Skeletal muscle tissue (tissue), 4 donors: Measurements from ENCODE around the gene E2F2. TPM values are rescaled to one million over a fixed set of nuclear protein-coding genes. Genes with fewer than 3 reads are reported as not detected.

Experiments
- H3K27ac ChIP-seq: one replicate; pipeline ENCODE4 v1.7.0; 2013; ENCODE audit warnings: mild to moderate bottlenecking, low read depth, low read length, inconsistent platforms
- H3K27me3 ChIP-seq, 3 donors: one replicate each; pipeline ENCODE4 v1.7.0; 2013; ENCODE audit warnings: low read length in 3 of 3; ENCODE audit not compliant: control insufficient read depth in 3 of 3, insufficient read depth in 3 of 3
- H3K36me3 ChIP-seq, 3 donors: one replicate each; pipeline ENCODE4 v1.7.0; 2013; ENCODE audit warnings: low read length in 3 of 3; ENCODE audit not compliant: control insufficient read depth in 3 of 3, insufficient read depth in 3 of 3
- H3K4me1 ChIP-seq, 3 donors: one replicate each; pipeline ENCODE4 v1.7.0; 2013; ENCODE audit warnings: low read length in 3 of 3, mild to moderate bottlenecking in 3 of 3; ENCODE audit not compliant: control insufficient read depth in 3 of 3, insufficient read depth in 3 of 3
- H3K4me3 ChIP-seq, 3 donors: one replicate each; pipeline ENCODE4 v1.7.0; 2013; ENCODE audit warnings: low read length in 3 of 3
- H3K9ac ChIP-seq, 3 donors: one replicate each; pipeline ENCODE4 v1.7.0; 2013; ENCODE audit warnings: low read length in 3 of 3, mild to moderate bottlenecking in 3 of 3, moderate library complexity in 2 of 3, low read depth in 1 of 3
- H3K9me3 ChIP-seq, 3 donors: one replicate each; pipeline ENCODE4 v1.7.0; 2013; ENCODE audit warnings: low read length in 3 of 3; ENCODE audit not compliant: control insufficient read depth in 3 of 3
- total RNA-seq: library from RNA; depleted of rRNA; stranded (reverse); fragments of >200 nt; gene quantifications from one replicate; pipeline ENCODE4 v1.2.3, GENCODE V29; 2014
- donor health status: Osteomylitis.

E2F2 gene
- total RNA-seq, 1 donor from 2014 or later: 5.7 TPM

DNA sequence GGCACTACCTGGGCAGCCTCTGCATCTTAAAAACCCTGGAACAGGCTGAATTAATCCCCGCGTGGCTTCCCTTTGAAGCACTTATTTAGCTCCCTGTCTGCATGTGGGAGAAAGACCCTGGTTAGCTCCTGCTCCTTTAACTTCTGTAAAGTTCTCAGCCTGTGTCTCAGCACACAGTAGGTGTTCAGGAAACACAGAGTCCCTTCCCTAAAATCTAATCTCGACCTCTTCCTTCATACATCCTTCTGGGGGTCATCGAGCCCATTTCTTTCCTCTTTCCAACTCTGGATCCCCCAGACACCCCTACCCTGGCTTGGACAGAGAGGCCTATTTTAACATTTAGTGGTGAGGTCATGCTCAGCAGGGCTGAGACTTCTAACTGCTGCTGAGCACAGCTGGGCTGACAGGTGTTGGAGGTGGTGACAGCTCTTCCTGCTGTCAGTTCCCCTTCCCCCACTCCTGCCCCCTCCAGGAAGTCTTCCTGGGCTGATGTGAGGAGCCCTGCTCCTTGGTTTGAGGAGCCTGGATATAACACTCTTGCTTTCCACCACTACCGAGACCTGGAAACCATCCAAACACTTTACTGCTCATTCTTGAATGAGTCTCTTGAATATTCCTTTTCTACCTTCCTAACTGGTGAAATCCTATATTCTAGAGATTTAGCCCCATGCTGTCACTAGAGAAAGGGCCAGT lies 5.3 kb downstream of the E2F2 start:
- Histone ChIP-seq H3K9me3 (no peaks in the 10 kb centered on the region), H3K36me3 (no peaks in the 10 kb centered on the region), H3K4me1 (peaks cover 20 to 48% (median 22%) of the 10 kb centered on the region in 3 donors), H3K9ac (peak overlapping the region in 1 of 3 donors; percentile 14), H3K27ac (no peak overlapping the region), H3K4me3 (no peak overlapping the region), H3K27me3 (peaks cover 0 to 14% (median 6%) of the 10 kb centered on the region in 3 donors)

GRCh38 chr1:23524716-23525401 lies 6.2 kb downstream of the E2F2 start:
- Histone ChIP-seq H3K4me1 (peaks cover 15 to 39% (median 16%) of the 10 kb centered on the region in 3 donors), H3K27me3 (peaks cover 0 to 6% (median 2%) of the 10 kb centered on the region in 3 donors), H3K4me3 (no peak overlapping the region), H3K9me3 (no peaks in the 10 kb centered on the region), H3K27ac (no peak overlapping the region), H3K9ac (peak overlapping the region in 1 of 3 donors; percentile 14), H3K36me3 (no peaks in the 10 kb centered on the region)

DNA sequence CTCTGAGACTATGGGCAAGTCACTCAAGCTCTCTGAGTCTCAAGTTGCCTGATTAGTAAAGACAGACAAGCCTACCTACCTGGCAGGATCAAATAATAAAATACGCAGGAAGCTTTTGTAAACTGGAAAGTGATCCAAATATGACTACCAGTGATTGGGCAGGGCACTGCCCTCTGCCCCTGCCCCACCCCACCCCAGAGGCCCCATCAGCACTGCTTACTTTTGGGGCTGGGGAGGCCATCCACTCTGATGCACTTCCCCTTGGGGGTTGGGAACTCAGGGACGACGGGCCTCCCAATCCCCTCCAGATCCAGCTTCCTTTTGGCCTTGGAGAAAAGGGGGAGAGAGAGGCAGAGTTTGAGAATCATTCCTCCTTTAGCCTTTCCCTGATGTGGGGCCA lies 6.9 kb downstream of the E2F2 start:
- Histone ChIP-seq H3K27me3 (no peaks in the 10 kb centered on the region), H3K4me1 (peaks cover 15 to 32% (median 16%) of the 10 kb centered on the region in 3 donors), H3K27ac (no peak overlapping the region)

DNA sequence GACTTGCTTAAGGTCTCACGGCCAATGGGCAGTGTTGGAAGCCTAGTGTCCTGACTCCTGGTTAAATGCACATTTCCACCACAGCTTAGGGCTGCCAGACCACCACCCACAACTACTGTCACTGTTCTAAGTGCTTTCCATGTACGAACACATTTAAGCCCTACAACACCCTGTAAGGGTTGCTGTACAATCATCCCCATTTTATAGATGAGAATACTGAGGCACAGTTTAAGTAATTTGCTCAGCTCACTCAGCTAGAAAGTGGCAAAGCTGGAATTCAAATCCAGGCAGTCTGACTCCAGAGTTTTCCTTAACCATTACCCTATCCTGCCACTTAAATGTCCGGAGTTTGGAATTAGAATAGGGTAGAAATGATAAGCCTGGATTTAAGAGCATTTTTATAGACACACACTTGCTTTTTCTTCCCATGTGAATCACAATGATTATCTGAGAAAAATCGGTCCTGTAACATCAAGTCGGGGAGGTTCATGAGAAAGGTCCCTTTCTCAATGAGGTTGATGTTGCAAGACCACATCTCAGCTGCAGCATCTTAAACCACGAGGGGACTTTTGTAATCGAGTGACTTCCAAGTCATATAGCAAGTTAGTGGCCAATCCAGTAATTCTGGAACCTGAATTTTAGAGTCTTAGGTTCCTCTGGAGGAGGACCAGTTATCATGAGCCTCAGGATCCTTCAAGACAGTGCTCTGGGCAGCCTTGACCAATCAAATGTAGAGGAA lies 8.6 kb downstream of the E2F2 start:
- Histone ChIP-seq H3K36me3 (no peaks in the 10 kb centered on the region), H3K27me3 (no peaks in the 10 kb centered on the region), H3K4me1 (peaks cover 0 to 15% (median 2%) of the 10 kb centered on the region in 3 donors), H3K4me3 (no peak overlapping the region), H3K9ac (no peak overlapping the region), H3K27ac (no peak overlapping the region), H3K9me3 (no peaks in the 10 kb centered on the region)

More for the DNA sequence above, 6.9 kb downstream of the E2F2 start:
- no peak overlapping the region for H3K9ac ChIP-seq
- H3K36me3 ChIP-seq: no peaks in the 10 kb centered on the region
- H3K9me3 ChIP-seq: no peaks in the 10 kb centered on the region
- no peak overlapping the region for H3K4me3 ChIP-seq

- Histone ChIP-seq H3K36me3 (no peaks in the 10 kb centered on the region), H3K27ac (no peak overlapping the region), H3K4me3 (no peak overlapping the region), H3K27me3 (no peaks in the 10 kb centered on the region), H3K9ac (no peak overlapping the region), H3K9me3 (no peaks in the 10 kb centered on the region), H3K4me1 (peaks cover 0 to 8% (median 0%) of the 10 kb centered on the region in 3 donors)
These were observed 9.4 kb downstream of the E2F2 start for GRCh38 chr1:23521588-23521987.

DNA sequence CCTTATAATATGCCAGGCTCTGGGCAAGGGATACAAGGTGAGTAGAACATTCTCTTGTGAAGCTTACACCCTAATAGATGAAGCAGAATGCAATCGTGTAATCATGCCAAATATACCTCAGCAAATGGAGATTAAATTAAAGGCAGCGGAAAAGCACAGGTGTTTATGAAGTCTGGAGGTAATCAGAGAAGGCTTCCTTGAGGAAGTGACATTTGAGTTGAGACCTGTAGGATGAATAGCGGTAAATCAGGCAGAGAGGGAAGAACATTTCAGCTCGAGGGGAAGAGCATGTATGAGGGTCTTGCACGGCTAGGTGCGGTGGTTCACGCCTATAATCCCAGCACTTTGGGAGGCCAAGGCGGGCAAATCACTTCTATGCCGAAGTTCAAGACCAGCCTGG lies 13.5 kb downstream of the E2F2 start:
- H3K9me3 ChIP-seq: no peaks in the 10 kb centered on the region
- no peaks in the 10 kb centered on the region for H3K27me3 ChIP-seq
- no peak overlapping the region for H3K9ac ChIP-seq
- H3K4me3 ChIP-seq: no peak overlapping the region
- H3K4me1 ChIP-seq: no peaks in the 10 kb centered on the region
- H3K36me3 ChIP-seq: no peaks in the 10 kb centered on the region
- no peak overlapping the region for H3K27ac ChIP-seq

DNA sequence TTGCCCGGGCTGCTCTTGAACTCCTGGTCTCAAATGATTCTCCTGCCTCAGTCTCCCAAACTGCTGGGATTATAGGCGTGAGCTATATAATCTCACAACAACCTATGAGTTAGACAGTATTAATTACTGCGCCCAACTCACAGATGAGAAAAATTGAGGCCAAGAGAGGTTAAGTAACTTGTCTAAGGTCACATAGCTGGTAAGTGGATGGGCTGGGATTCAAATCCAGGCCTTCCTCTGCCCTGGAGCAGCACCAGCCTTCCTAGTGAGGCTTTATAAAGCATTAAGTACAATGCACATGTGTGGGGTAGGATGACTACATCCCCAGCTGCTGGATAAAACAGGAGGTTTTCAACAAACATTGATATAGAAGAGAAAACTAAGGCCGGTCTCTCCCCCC lies 15.1 kb downstream of the E2F2 start:
- H3K27ac ChIP-seq: no peak overlapping the region
- H3K27me3 ChIP-seq: no peaks in the 10 kb centered on the region
- no peaks in the 10 kb centered on the region for H3K36me3 ChIP-seq
- H3K9me3 ChIP-seq: no peaks in the 10 kb centered on the region
- H3K4me1 ChIP-seq: no peaks in the 10 kb centered on the region
- H3K4me3 ChIP-seq: no peak overlapping the region
- H3K9ac ChIP-seq: no peak overlapping the region

- H3K36me3 ChIP-seq: no peaks in the 10 kb centered on the region
These were observed 16.8 kb downstream of the E2F2 start for GRCh38 chr1:23514111-23514679.

GRCh38 chr1:23509896-23510295 lies 21.1 kb downstream of the E2F2 start:
- Histone ChIP-seq H3K9ac (no peak overlapping the region), H3K27ac (no peak overlapping the region), H3K4me1 (no peaks in the 10 kb centered on the region), H3K4me3 (no peak overlapping the region), H3K27me3 (peaks cover 0 to 2% (median 0%) of the 10 kb centered on the region in 3 donors), H3K36me3 (no peaks in the 10 kb centered on the region), H3K9me3 (no peaks in the 10 kb centered on the region)

More at GRCh38 chr1:23514111-23514679, 16.8 kb downstream of the E2F2 start:
- Histone ChIP-seq H3K9ac (no peak overlapping the region), H3K9me3 (no peaks in the 10 kb centered on the region), H3K4me3 (no peak overlapping the region), H3K27ac (no peak overlapping the region), H3K27me3 (no peaks in the 10 kb centered on the region), H3K4me1 (no peaks in the 10 kb centered on the region)
